Endometrium (tissue), 2 donors: Measurements from ENCODE around the gene HES7.

Source experiments
- FAIRE-seq: peaks from 2 replicates; lab custom pipeline; 2012; peaks lifted over from hg19 to GRCh38; lab: Jason Lieb, UNC
- donor health status: control.
- donor health status: control.

Gene HES7

DNA sequence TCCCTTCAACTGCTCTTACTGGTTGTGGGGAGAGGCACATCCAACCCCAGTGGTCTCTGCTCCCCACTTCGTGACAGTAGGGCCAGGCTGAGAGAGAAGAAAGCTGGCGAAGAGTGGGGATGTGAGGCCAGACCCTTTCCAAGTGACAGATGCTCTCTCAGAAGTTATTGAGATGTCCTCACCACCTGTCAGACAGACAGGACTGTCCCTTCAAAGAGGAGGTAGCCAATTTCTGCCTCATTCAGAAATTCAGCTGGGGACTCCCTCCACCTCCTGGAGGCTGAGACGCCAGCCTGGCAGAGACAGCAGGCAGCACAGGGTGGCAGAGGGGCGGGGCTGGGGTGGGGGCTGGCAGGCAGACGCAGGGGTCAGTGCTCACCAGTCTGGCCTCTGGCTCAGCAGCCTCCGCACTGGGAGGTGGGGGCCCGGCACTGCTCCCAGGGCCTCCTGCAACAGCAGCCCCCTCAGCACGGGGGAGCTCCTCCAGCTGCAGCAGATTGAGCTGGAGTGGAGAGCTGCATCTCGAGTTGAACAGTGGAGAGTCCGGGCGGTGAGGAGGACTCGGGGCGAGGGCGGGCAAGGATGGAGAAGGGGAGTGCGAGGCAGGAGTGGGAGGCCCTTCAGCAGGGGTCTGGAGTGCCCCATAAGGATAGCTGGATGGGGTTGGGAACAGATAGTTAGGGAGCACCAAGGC lies 19.1 kb upstream of the HES7 start:
- no peak for FAIRE-seq

DNA sequence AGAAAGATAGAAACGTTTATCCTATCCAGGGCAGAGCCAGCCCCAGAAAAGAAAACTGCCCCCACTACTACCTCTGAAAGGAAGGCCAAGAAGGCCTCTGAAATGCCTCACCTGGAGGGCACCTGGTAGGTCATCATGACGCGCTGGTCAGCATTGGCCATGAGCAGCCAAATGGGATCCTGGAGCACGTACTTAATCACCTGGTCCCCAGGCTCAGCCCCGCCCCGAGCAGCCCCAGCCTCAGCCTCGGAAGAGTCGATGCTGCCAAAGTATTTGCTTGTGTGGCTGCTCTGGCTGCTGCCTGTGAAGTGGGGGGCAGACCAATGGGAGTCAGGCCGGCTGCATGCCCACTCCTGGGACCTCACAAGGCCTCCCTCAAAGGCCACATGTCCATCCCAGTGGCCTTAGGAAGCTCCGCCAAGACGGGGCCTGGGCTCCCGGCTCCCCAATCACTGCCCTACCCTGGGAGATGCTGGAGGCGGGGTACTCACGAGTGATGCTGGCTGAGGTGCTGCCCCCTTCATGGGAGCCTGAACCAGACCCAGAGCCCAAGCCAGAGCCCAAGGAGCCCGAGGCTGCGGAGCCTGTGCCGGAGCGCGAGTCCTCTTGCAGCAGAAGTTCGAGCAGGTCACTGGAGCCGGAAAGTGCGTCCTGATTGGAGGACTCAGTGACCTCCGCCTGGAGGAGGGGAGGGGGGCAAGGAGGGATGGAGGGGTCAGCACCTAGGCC lies 18.4 kb upstream of the HES7 start:
- no peak for FAIRE-seq

DNA sequence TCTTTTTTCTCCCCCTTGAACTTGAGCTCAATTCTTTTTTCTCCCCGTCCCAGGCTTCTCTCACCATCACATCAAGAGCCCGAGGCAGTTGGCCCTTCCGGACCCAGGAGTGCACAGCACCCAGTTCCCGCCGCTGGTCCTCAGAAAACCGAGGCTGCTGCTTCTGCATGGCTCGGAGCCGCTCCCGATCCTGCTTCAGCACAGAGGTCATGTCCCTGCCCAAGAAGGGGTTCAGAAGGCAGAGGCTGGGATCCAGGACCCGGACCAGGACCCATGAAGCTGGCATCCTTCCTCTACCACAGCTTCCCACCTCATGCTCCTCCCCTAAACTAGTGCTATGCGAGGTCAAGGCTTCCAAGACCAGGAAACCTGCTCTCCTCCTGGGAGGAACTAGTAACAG lies 17.8 kb upstream of the HES7 start:
- no peak for FAIRE-seq

DNA sequence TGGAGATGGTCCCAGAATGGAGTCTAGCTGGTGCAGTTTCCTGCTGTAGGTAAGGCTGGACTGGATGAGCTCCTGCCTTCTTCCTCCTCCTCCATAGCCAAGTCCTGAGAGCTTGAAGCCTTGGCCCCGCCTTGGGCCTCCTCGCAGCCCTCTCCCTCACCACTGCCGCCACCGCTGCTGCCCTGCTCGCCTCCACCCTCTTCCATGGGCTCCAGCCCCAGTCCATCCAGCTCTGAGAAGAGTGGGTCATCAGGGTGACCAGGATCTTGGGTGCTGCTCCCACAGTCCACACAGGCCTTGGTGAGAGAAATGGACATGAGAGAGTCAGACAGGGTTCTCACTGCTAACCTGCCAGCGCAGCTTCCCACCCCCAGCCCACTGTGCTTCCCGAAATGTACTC lies 17.1 kb upstream of the HES7 start:
- FAIRE-seq: no peak

DNA sequence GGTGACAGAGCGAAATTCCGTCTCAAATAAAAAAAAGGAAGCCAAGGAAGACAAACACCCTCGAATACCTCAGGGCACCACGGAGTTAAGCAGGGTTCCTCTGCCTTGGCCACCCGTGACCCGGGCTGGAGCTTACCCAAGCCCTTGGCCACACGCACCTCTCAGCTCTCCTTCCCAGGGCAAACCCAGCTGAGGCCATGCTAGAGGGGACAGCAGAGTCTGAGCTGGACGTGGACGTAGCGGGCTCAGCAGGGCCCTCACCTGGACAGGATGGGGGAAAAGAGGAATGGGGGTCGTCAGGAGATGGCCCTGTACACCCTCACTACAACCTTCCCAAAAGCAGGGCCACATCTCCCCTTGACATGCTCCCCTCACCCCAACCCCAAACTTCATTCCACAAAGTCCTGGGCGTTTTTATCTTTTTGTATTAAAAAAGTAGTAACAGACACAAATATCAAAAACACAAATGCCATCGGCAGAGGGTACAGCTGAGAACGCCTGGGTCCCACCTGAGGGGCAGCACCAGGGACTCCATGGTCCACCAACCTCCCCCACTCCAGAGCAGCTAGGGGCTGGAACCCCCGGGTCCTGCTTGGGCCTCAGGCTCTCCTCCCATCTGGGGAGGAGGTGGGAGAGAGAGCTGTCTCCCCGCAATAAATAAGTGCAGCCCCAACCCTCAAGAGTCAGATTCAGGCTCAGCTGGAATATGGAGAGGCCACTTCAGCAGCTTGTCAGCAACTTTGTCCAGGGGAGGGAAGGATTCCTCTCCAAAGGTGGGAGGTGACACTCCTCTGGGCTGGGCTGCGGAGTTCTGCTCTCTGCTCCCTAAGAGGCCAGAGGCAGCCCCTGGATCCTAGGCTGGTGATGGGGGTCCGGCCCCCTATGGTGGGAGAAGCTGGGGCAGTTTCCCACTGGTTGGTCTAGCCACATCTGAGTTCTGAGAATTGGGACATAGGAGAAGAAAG lies 16.4 kb upstream of the HES7 start:
- FAIRE-seq: no peak

DNA sequence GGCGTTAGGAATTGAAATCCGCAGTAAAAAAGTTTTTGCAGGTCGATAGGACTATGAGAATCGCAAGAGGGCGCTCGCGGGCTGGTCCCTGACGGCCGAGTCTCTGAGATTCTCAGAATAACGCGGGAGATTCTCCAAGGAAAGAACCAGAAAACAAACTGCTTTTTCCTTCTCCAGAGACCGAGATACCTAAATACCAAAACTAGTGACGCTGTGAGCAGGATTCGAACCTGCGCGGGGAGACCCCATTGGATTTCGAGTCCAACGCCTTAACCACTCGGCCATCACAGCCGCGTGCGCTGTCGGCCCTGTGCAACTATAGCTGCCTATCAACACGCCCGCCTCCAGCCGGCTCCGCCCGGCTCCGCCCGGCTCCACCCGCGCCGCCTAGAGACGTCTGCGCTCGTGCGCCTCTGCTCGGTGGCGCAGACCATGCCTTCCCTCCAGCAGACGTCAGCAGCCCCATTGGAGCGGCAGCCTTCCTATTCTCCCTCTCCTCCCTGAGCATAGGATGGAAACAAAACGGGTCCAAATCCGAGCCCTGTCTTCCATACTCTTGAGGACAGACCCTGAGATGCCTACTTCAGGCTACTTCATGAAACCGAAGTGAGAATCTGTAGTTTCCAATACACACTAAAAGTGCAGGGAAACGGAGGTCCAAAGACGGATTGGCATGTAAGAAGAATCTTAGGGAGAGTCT lies 14.9 kb upstream of the HES7 start:
- peak; percentile 98 for FAIRE-seq

DNA sequence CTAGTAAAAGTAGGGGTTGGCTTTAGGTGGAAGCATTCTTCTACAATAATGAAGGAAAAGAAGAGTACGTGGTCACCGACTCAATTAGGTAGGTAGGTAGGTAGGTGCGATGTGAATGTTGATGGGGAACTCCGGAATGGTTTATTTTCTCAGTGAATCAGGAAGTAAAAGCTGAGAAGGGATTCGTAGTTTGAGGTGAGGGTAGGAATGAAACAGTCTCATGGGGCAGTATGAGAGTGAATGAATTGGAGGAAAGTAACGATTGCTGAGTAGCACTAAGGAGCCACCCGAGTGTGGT lies 14.4 kb upstream of the HES7 start:
- FAIRE-seq: no peak

DNA sequence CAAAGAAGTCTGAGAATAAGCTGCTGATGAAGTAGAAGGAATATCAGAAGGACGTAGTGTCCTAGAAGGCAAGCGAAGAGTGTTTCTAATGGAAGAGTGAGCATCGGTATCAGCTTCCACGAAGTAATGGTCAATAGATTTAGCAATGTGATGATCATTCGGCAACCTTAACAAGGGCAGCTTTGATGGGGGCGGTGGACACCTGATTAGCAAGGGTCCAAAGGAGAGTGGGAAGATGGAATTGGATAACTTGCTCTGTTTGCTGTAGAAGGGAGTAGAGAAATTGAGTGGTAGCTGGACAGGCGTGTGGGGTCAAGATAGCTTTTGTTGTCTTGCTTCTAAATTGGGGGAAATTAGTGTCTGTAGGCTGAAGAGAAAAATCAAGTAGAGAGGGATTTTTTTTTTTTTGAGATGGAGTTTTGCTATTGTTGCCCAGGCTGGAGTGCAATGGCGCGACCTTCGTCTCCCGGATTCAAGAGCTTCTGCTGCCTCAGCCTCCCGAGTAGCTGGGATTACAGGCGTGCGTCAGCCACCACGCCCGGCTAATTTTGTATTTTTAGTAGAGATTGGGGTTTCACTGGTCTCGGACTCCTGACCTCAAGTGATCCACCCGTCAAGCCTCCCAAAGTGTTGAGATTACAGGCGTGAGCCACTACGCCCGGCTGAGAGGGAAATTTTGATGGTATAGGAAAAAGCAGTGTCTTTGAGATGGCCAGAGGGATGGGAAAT lies 13.9 kb upstream of the HES7 start:
- FAIRE-seq: no peak

DNA sequence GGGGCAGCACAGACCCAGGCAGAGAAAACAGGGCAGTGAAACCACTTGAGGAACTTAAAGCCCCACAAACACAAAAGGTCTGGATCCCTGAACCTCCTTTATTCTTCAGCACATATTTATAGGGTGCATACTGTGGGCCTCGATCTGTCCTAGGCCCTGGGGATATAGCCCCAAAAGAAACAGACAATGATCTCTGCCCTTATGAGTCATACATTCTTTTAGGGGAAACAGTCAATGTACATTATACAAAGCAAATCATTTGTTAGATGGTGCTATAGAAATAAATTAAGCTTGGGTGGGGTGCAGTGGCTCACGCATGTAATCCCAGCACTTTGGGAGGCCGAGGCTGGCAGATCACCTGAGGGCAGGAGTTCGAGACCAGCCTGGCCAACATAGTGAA lies 10.0 kb upstream of the HES7 start:
- no peak for FAIRE-seq

DNA sequence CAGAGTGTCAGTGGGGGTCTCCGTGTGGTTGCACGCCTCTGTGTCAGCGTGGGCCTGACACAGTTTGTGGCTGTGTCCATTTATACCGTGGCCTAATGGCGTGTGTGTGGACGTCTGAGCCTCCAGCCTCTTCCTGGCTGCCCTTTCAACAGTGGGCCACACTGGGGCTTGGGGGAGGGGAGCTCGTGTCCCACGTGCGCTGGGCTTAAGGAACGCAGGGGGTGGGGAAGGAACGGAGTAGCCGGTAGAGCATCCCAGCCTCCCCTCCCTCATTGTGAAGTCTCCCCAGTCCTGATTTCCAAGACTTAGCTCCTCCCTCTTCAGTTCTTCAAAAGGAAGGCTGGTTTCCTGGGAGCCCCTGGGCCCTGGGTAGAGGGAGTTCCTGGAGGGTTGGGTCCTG lies 9.5 kb upstream of the HES7 start:
- FAIRE-seq: no peak

DNA sequence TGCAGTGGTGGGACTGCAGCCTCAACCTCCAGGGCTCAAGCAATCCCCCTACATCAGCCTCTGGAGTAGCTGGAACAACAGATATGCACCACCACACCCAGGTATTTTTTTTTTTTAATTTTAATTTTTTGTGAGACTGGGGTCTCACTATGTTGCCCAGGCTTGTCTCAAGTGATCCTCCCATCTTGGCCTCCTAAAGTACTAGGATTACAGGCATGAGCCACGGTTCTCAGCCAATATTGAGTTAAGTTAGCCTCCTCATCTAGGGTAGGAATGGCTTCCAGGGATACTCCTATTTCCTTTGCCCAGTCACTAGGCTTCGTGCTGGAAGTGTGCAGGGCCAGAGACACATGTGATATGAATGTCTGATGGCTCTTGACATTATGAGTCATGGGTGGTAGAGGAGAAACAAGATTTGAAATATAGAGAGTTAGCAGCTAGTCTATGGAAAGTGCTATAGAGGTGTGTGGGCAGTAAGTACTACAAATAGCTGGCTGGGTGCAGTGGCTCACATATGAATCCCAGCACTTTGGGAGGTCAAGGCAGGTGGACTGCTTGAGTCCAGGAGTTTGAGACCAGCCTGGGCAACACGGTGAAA lies 8.0 kb upstream of the HES7 start:
- FAIRE-seq: no peak

DNA sequence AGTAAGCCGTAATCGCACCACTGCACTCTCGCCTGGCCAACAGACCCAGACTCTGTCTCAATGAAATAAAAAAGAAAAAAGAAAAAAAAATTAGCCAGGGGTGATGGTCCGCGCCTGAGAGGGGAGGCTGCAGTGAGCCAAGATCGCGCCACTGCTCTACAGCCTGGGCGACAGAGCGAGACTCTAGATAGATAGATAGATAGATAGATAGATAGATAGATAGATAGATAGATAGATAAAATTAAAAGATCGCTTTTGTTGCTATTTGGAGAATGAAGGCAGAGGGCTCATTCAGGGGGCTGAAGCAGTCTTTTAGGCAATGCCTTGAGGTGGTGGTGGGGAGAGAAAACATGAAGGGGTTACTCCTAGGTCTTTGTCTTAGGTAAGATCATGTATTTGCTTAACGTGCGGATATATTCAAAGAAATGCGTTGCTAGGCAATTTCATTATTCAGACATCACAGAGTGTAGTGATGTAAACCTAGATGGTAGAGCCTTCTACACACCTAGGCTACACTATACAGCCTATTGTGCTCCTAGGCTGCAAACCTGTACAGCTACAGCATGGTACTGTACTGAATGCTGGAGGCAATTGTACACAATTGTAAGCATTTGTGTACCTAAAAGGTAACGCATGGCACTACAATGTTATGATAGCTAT lies 4.3 kb upstream of the HES7 start:
- no peak for FAIRE-seq

DNA sequence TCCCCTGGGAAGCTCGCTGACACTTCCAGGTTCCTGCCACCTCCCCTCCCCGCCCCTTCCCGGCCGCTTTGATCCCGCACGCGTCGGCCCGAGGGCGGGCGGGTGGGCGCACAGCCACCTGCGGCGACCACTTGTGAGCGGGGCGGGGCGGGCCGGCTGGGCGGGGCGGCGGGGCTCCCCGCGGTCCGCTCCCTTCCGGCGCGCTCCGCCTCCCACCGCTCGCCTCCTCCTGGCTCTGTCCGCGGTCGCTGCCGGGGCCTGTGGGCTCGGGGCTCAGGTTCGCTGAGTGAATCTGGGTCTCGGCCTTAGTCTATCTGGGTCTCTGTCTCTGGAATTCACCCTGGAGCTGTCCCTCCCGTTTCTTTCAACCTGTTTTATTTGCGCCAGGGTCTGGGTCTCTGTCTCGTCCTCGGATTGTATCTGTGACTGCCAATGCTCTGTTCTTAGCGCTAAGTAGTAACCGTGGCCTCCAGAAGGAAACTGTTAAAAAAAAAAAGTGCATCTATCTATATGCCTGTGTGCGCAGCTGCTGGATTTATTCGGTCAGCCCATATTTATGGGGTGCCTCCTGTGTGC lies 2.7 kb upstream of the HES7 start:
- FAIRE-seq: no peak

DNA sequence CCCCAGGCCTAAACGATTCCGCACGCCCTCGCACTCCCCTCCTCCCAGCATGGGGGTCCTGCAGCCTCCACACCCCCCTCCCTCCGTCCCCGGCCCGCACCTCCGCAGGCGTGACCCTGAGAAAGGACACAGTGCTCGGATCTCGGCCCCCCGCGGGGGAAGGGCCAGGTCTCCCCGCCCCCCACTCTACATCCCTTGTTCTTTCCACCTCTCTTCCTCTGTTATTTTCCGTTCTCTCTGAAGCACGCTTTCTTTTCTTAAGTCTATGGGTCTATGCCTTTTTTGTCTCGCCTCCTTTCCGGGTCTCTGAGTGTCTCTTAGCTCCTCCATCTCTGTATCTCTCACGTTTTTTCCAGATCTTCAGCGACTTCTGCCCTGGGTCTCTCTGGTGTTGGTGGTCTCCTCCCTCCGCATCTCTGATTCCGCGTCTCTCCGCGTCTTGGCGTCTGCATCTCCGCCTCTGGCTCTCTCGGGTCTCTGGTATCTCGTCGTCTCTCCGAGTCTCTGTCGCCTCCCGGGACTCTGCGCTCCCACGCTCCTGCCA lies 2.1 kb upstream of the HES7 start:
- no peak for FAIRE-seq

DNA sequence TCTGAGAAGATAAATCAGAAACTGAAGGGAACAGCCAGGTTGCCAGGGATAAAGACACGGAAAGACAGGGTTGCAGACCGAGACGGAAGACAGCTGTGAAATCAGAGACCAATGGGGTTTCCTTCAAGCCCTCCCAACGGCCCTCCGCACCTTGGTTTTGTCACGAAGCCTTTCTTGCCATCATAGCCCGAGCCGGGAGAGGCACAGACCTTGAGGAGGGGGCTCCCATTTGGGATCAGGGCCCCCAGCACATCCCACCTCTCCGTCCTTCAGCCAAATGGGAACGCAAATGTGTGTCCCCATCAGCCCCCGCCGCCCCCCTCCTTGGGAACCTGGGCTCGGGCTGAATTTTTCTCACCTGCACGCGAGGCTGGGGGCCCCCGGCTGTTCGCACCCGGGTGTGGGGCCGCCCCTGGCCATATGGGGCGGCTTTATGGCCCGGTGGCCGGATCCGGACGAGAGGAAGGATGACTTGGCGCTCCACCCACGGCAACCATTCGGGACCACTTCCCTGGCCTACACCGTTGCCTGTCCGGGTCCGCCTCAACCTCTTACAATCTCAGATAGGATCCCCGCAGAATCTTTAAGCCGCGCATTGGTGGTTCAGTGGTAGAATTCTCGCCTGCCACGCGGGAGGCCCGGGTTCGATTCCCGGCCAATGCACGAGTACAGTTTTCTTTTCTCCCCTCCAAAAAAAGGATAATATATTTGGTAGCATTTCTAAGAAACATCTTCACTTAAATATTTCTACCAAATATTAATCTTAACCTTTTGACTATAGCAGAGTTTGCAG lies 1.4 kb upstream of the HES7 start:
- no peak for FAIRE-seq

DNA sequence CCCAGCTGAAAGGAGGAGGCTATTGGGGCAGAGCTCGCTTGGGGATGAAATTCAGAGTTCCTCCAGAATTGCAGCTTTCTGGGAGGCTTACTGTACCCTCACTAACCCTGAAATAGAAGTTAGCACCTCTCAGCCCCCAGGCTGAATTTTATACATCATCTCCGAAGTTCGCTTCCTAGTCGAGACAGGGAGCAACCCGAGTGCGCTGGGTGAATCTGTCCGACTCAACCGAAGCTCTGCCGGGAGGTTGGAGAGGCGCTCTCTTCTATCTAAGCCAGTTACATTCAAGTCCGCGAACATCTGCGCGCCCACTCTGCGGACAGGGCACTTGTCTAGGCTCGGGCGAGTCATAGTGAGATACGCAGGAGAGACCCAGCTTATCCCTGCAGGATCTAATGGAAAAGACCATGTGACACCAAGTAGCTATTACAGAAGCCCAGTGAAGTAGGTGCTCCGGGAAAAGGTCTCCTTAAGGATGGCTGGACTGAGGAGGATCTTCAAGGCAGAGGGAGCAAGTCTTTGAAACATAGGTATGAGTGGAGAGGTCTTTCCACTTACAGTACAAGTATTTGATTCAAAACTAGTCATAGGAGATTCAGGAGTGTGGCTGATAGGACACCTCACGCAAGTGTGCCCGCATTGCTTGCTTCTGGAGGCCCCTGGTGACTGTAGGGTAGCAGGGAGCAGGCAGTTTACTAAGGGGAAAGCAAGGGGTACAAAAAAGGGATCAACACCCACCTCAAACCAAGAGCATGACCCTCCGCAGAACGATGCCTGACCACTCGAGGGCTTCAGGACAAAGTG lies 646 bp upstream of the HES7 start:
- FAIRE-seq: no peak

DNA sequence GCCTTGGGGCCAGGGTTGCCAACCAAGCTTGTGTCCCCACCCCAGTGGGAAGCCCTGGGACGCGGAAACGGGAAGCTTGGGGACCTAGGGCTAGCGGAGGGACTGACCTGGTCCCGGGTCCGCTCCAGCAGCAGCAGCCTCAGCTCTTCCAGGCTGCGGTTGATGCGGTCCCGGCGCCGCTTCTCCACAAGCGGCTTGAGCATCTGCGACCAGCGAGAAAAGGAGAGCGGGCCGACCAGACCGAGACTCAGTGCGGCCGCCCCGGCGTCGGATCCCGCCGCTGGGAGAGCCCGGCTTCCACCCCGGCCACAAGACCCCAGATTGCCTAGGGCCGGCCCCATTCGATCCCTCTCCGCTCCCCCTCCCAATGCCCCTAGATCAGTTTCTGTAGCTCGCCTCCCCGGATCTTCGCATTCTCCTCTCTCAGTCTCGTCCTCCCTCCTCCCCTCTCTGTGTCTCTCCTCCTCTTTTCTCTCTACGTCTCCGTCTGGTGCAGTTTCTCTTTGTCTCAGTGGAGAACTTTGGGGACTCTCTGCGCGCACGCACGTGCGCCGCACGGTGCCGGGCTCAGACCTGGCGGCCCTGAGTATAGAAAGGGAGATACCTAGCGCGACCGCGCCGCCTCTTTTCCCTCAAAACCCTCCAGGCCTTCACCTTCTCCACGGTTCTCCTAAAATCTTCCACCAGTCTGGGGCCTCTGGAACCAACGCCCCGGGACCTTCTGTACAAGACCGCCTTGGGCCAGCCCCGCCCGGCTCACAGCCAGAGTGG lies 797 bp downstream of the HES7 start:
- FAIRE-seq: no peak
